ENCODE measurements around the gene SLC9A5.

Gene SLC9A5

DNA sequence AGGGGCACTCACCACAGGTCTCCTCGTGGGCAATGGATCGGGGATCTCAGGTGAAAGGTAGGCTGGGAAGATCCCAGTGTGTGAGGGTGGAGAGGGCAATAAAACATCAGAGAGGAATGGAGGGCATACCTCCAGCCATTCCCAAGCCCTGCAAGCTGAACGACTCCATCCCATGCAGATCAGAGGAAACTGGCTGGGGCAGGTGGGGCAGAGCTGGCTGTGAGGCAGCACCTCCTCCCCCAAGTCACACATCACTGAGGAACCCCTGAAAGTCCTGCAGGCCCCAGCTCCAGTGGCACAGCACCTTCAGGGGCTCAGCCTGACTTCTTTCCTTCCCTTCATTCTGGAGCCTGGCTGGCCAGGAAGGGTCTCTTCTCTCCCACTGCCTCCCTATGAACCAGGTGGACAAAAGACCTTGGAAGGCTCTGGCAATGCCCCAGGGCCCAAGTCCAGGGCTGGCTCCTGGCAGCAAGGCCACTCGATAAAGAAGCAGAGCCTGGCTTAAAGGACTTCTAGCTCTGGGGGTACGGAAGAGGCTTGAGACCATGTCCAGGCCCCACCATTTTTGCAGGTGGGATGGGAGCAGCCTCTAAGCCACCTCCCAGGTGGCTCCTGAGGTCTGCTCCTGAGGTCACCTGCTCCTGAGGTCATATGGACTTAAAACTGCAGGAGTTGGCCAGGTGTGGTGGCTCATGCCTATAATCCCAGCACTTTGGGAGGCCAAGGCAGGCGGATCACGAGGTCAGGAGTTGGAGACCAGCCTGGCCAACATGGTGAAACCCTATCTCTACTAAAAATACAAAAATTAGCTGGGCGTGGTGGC is 35.4 kb upstream of the SLC9A5 start:
- no peak for DNase-seq

GRCh38 chr16:67215706-67216105 is 33.1 kb upstream of the SLC9A5 start:
- DNase-seq: no peak

- DNase-seq: no peak
Measured at GRCh38 chr16:67216612-67217490, 31.9 kb upstream of the SLC9A5 start.

GRCh38 chr16:67223992-67224391 is 24.8 kb upstream of the SLC9A5 start:
- no peak for DNase-seq

DNA sequence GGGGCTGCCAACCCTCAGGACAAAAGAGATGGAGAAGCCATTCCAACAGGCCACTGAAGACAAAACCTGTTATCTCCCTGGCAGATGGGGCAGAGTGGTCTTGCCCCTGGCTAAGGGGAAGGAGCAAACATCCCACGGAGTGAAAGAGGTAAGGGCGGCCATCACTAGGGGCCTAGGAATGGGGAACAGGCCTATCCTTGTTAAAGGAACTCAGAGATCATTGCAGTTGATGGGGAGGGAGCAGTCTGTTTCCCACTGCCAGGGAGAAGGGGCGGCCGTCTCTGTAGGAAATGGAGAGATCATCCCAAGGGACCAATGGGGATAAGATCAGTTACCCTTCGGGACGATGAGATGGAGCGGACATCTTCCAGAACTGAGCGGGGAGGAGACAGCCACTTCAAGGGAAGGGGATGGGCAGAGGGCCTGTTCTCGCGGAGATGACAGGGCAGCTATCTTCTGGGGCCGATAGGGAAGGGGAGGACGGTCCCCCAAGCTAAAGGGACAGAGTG is 22.4 kb upstream of the SLC9A5 start:
- no peak for DNase-seq

DNA sequence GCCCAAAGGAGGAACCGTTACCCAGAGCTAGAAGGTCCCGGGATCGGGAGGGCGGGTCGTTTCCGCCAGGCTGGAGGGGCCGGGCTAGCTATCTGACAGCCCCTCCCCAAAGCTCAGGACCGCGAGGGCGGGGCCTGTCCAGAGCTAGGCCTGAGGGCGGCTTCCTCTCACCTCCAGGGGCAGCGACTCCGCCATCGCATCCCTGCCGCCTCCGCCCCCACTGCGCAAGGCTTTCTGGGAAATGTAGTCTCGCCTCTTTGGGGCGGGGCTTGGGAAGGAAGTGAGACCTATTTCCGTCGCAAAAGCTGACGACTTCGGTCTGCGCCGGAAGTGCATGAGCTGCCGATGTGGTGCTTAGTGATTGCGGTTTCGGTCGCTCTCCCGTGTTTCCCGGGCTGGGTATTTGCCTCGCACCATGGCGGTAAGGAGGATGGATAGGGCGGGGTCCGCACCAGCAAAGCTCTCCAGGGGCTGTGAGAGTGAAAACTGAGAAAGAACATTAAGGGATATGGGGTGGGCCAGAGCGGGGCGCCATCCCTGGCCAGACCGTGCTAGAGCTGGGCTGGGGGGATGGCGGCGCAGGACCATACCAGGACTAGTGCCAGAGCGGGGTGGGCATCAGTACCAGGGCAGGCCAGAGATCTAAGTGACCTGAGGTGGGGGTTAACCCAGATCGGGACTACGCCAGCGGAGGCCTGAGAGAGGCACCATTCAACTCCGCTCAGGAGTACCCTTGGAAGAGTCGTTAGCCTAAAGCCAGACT is 21.8 kb upstream of the SLC9A5 start, which contains the start of gene TMEM208:
TMEM208 (plus strand) TSS at position 327 of the 763 bp plus-strand sequence; CDS start at position 416, 89 bp downstream.
- peak; percentile 99 for DNase-seq

GRCh38 chr16:67227567-67227921 is 21.2 kb upstream of the SLC9A5 start:
- no peak for DNase-seq

- DNase-seq: no peak
Measured at GRCh38 chr16:67228034-67228785, 20.6 kb upstream of the SLC9A5 start.

- peak; percentile 8 for DNase-seq
Measured at GRCh38 chr16:67228905-67229304, 19.9 kb upstream of the SLC9A5 start.

- peak; percentile 16 for DNase-seq
Measured at GRCh38 chr16:67229906-67230808, 18.6 kb upstream of the SLC9A5 start.

GRCh38 chr16:67230809-67231660 is 17.7 kb upstream of the SLC9A5 start:
- DNase-seq: peak; percentile 17

GRCh38 chr16:67233596-67233995 is 15.2 kb upstream of the SLC9A5 start:
- DNase-seq: peak; percentile 18

GRCh38 chr16:67234180-67234597 is 14.6 kb upstream of the SLC9A5 start:
- no peak for DNase-seq

- no peak for DNase-seq
Measured at GRCh38 chr16:67235816-67236562, 12.8 kb upstream of the SLC9A5 start.

DNA sequence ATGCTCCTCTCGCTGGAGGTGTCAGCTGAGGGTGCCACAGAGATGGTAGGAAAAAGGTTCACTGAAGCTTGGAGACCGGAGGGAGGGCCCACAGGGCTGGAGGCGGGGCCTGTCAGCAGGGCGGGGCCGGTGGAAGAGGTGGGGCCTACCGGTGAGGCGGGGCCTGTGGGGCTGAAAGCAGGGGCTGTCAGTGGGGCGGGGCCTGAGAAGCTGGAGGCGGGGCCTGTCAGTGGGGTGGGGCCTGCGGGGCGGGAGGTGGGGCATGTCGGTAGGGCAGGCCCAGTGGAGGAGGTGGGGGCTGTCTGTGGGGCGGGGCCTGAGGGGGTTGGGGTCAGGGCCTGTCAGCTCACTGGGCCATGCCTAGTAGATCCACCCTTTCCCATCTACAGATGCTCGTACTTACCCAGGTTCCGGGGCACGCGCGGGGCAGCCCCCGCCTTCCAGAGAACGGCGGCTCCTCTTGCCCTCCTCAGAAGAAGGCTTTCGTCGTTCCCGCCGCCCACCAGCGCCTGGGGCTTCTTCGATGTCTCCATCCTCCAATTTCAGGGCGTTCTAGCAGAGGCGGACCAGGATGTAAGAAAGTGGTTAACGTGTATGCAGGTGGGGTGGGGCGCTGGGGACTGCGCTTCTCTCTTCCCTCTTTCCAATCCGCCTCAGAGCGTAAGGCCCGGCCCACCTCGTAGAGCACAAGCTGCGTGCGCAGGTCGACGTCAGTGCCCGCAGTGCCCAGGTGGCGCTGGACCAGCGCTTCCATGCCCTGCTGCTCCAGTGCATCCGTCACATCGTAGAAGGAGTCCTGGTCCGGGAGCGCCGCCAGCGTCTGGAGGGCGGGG is 12.0 kb upstream of the SLC9A5 start:
- DNase-seq: no peak

- DNase-seq: no peak
Measured at GRCh38 chr16:67237396-67238277, 11.1 kb upstream of the SLC9A5 start.

DNA sequence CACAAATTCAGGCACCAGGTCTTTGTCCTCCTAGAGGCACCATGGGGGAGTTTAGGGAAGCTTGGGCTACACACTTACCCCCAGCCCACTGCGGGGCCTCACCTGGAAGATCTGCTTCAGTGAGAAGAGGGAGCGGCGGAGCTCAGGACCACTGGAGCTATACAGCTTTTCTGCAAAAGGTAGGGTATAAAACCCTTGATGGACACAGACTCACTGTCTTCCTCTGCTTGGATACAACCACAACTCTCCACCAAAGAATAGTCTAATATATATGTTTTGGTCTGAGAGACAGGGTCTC is 10.6 kb upstream of the SLC9A5 start:
- no peak for DNase-seq

All from right hindlimb (tissue), 1 donor.